Upper lobe of left lung (tissue), 4 donors: ENCODE data around the gene KCNH3.

Source experiments
- EP300 ChIP-seq, 4 donors: sonication (generic); formaldehyde crosslinking; IDR thresholded peaks; one replicate each; pipeline ENCODE4 v1.5.1; 2017; ENCODE audit warnings: antibody characterized with exemption in 4 of 4, control low read depth in 2 of 4
- POLR2A ChIP-seq, 4 donors: fragments of 450-650 bp; IDR thresholded peaks; one replicate each; pipeline ENCODE4 v1.5.1; 2016 to 2017; ENCODE audit warnings: antibody characterized with exemption in 4 of 4, mild to moderate bottlenecking in 2 of 4
- POLR2AphosphoS5 ChIP-seq, 2 donors: sonication (generic); formaldehyde crosslinking; IDR thresholded peaks; one replicate each; pipeline ENCODE4 v1.5.1; 2017; ENCODE audit warnings: antibody characterized with exemption in 2 of 2
- TF ChIP-seq, protein P1 (sequence below), 6 experiments: fragments of 450-650 bp in 4 of 6; fragments of 200-600 bp in 2 of 6; sonication (generic) in 2 of 6; IDR thresholded peaks; one replicate each; pipeline ENCODE4 v1.5.1; 2016 to 2019; ENCODE audit warnings: antibody characterized with exemption in 6 of 6

- TF ChIP-seq, protein P1, sequence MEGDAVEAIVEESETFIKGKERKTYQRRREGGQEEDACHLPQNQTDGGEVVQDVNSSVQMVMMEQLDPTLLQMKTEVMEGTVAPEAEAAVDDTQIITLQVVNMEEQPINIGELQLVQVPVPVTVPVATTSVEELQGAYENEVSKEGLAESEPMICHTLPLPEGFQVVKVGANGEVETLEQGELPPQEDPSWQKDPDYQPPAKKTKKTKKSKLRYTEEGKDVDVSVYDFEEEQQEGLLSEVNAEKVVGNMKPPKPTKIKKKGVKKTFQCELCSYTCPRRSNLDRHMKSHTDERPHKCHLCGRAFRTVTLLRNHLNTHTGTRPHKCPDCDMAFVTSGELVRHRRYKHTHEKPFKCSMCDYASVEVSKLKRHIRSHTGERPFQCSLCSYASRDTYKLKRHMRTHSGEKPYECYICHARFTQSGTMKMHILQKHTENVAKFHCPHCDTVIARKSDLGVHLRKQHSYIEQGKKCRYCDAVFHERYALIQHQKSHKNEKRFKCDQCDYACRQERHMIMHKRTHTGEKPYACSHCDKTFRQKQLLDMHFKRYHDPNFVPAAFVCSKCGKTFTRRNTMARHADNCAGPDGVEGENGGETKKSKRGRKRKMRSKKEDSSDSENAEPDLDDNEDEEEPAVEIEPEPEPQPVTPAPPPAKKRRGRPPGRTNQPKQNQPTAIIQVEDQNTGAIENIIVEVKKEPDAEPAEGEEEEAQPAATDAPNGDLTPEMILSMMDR (IDR thresholded peaks at IDR 0.05), result no peak
- TF ChIP-seq POLR2AphosphoS5 (IDR thresholded peaks at IDR 0.05) (no peak), POLR2A (IDR thresholded peaks at IDR 0.05) (no peak), EP300 (IDR thresholded peaks at IDR 0.05) (no peak)
These were observed 2.2 kb upstream of the KCNH3 start for GRCh38 chr12:49536526-49537071.
